Nephron progenitor cell (in vitro differentiated cells): ENCODE results near the gene GNAO1.

Experiments used
- DNase-seq: peaks from one replicate; pipeline ENCODE4 v3.0.0; 2021
- H3K27ac Mint-ChIP-seq: 2 replicates; pipeline ENCODE4 v1.8.0; 2021; ENCODE audit warnings: mild to moderate bottlenecking, moderate library complexity, mixed read lengths
- H3K27me3 Mint-ChIP-seq: 2 replicates; pipeline ENCODE4 v1.8.0; 2021; ENCODE audit warnings: mild to moderate bottlenecking, low read depth, mixed read lengths; ENCODE audit not compliant: poor library complexity
- H3K36me3 Mint-ChIP-seq: 2 replicates; pipeline ENCODE4 v1.8.0; 2021; ENCODE audit warnings: low read depth, mixed read lengths
- H3K4me1 Mint-ChIP-seq: 2 replicates; pipeline ENCODE4 v1.8.0; 2021; ENCODE audit warnings: mixed read lengths
- H3K4me3 Mint-ChIP-seq: 2 replicates; pipeline ENCODE4 v1.8.0; 2021; ENCODE audit warnings: mild to moderate bottlenecking, moderate library complexity, mixed read lengths
- H3K9me3 Mint-ChIP-seq: 2 replicates; pipeline ENCODE4 v1.8.0; 2021; ENCODE audit warnings: mild to moderate bottlenecking, moderate library complexity, mixed read lengths
- CTCF ChIP-seq: fragments of 200-600 bp; sonication (generic); IDR thresholded peaks from 2 replicates; pipeline ENCODE4 v1.5.0; 2021; ENCODE audit warnings: antibody characterized with exemption

Gene GNAO1

GRCh38 chr16:56245197-56245596, 53.9 kb downstream of the GNAO1 start:
- DNase-seq = no peak
- Mint-ChIP-seq H3K27ac (no peak overlapping the region), H3K9me3 (no peaks in the 10 kb centered on the region), H3K36me3 (no peaks in the 10 kb centered on the region), H3K27me3 (peaks cover 18% of the 10 kb centered on the region), H3K4me3 (no peak overlapping the region), H3K4me1 (peaks cover 28% of the 10 kb centered on the region)
- TF ChIP-seq CTCF = no peak

- DNase-seq = peak; percentile 38
These were observed 54.9 kb downstream of the GNAO1 start for GRCh38 chr16:56246051-56246817.

GRCh38 chr16:56247018-56247417, 55.7 kb downstream of the GNAO1 start:
- Mint-ChIP-seq H3K4me3 (no peak overlapping the region), H3K27ac (no peak overlapping the region), H3K9me3 (no peaks in the 10 kb centered on the region), H3K4me1 (peaks cover 28% of the 10 kb centered on the region), H3K27me3 (peaks cover 15% of the 10 kb centered on the region), H3K36me3 (no peaks in the 10 kb centered on the region)
- no peak for TF ChIP-seq CTCF
- no peak for DNase-seq

More at GRCh38 chr16:56246051-56246817, 54.9 kb downstream of the GNAO1 start:
- no peak for TF ChIP-seq CTCF
- H3K4me1 Mint-ChIP-seq = peaks cover 28% of the 10 kb centered on the region
- peaks cover 19% of the 10 kb centered on the region for H3K27me3 Mint-ChIP-seq
- no peaks in the 10 kb centered on the region for H3K36me3 Mint-ChIP-seq
- no peak overlapping the region for H3K4me3 Mint-ChIP-seq
- peak overlapping the region; percentile 9 for H3K27ac Mint-ChIP-seq
- no peaks in the 10 kb centered on the region for H3K9me3 Mint-ChIP-seq

GRCh38 chr16:56247808-56248207, 56.5 kb downstream of the GNAO1 start:
- DNase-seq = no peak
- Mint-ChIP-seq H3K4me3 (no peak overlapping the region), H3K36me3 (no peaks in the 10 kb centered on the region), H3K9me3 (no peaks in the 10 kb centered on the region), H3K4me1 (peaks cover 28% of the 10 kb centered on the region), H3K27ac (no peak overlapping the region), H3K27me3 (peaks cover 15% of the 10 kb centered on the region)
- TF ChIP-seq CTCF = no peak

GRCh38 chr16:56252835-56253234, 61.5 kb downstream of the GNAO1 start:
- peaks cover 21% of the 10 kb centered on the region for H3K27me3 Mint-ChIP-seq

More at GRCh38 chr16:56252835-56253234, 61.5 kb downstream of the GNAO1 start:
- DNase-seq = no peak
- H3K9me3 Mint-ChIP-seq = no peaks in the 10 kb centered on the region
- H3K4me1 Mint-ChIP-seq = no peaks in the 10 kb centered on the region
- no peak for TF ChIP-seq CTCF
- H3K36me3 Mint-ChIP-seq = no peaks in the 10 kb centered on the region
- H3K27ac Mint-ChIP-seq = no peak overlapping the region
- H3K4me3 Mint-ChIP-seq = no peak overlapping the region
